GM19328 (cell line): ENCODE data around the gene STOX1.
"Not testable (repeated sequence)": the region's sequence is repeated elsewhere in the genome, so short reads cannot be mapped to it uniquely, and the experiment has no call there.

Experiments
- ATAC-seq: cut with Tn5 transposase; IDR thresholded peaks from one replicate; pipeline ENCODE4 v1.9.1; 2021; ENCODE audit warnings: mild to moderate bottlenecking, moderate library complexity; ENCODE audit not compliant: unreplicated experiment

Gene STOX1

GRCh38 chr10:68877482-68878110, 50.3 kb downstream of the STOX1 start:
- ATAC-seq = no peak

GRCh38 chr10:68878496-68878895, 51.2 kb downstream of the STOX1 start:
- ATAC-seq = no peak

- no peak for ATAC-seq
These were observed 52.3 kb downstream of the STOX1 start for GRCh38 chr10:68879628-68880027.

GRCh38 chr10:68880181-68880580, 52.9 kb downstream of the STOX1 start:
- no peak for ATAC-seq

- ATAC-seq = no peak
These were observed 67.7 kb downstream of the STOX1 start for GRCh38 chr10:68895041-68895440.

- ATAC-seq = no peak
These were observed 70.0 kb downstream of the STOX1 start for GRCh38 chr10:68897336-68897741.

- no peak for ATAC-seq
These were observed 71.9 kb downstream of the STOX1 start for GRCh38 chr10:68899186-68899745.

GRCh38 chr10:68900427-68901104, 73.2 kb downstream of the STOX1 start:
- peak; percentile 31 for ATAC-seq

- peak; percentile 98 for ATAC-seq
These were observed 74.0 kb downstream of the STOX1 start, which contains the start of gene DDX50 for GRCh38 chr10:68901105-68901927. Gene DDX50, plus strand, starts transcription at chr10:68901315. Its CDS starts 70 bp downstream, at chr10:68901385.

- no peak for ATAC-seq
These were observed 75.1 kb downstream of the STOX1 start for GRCh38 chr10:68902382-68902781.

- no peak for ATAC-seq
These were observed 97.3 kb downstream of the STOX1 start for GRCh38 chr10:68924593-68924992.

GRCh38 chr10:68925489-68925888, 98.2 kb downstream of the STOX1 start:
- no peak for ATAC-seq

- ATAC-seq = not testable (repeated sequence)
These were observed 101.8 kb downstream of the STOX1 start for GRCh38 chr10:68929157-68929556.

- not testable (repeated sequence) for ATAC-seq
These were observed 102.6 kb downstream of the STOX1 start for GRCh38 chr10:68929888-68930287.

GRCh38 chr10:68932860-68933259, 105.5 kb downstream of the STOX1 start:
- not testable (repeated sequence) for ATAC-seq

GRCh38 chr10:68934994-68935393, 107.7 kb downstream of the STOX1 start:
- no peak for ATAC-seq

GRCh38 chr10:68938117-68938516, 110.8 kb downstream of the STOX1 start:
- no peak for ATAC-seq

- no peak for ATAC-seq
These were observed 111.6 kb downstream of the STOX1 start for GRCh38 chr10:68938884-68939283.

GRCh38 chr10:68940917-68941316, 113.6 kb downstream of the STOX1 start:
- ATAC-seq = not testable (repeated sequence)
